Measurements from ENCODE around the gene C17orf100. TPM values are rescaled to one million over a fixed set of nuclear protein-coding genes. Genes with fewer than 3 reads are reported as not detected.

The C17orf100 gene
- total and polyA plus RNA-seq, 2 of the 13 experiments (the other 11 are each of a cell fraction or from before 2014, with no cell fraction given), result 3.6 to 8.7 TPM

- peak; percentile 64; the same call in 1 of the 2 replicates for TF ChIP-seq THAP11 (CRISPR knock-in tag; IDR thresholded peaks at IDR 0.05)
- peak; percentile 63; the same call in 1 of the 2 replicates for TF ChIP-seq ZNF138 (CRISPR knock-in tag; IDR thresholded peaks at IDR 0.05; ENCODE audit: low read depth)
- no peak for TF ChIP-seq SIN3B (IDR thresholded peaks at IDR 0.05; ENCODE audit: low read length)
- no peak for TF ChIP-seq ZNF720 (CRISPR knock-in tag; IDR thresholded peaks at IDR 0.05)
- peak; percentile 72 for TF ChIP-seq CEBPG (CRISPR knock-in tag; IDR thresholded peaks at IDR 0.05)
- TF ChIP-seq ZBTB8A (CRISPR knock-in tag; IDR thresholded peaks at IDR 0.05; ENCODE audit: borderline replicate concordance, low read depth), result 0 out of 2 replicates have a peak, but pooled peaks have one; percentile 39
- no peak for TF ChIP-seq ZNF589 (CRISPR knock-in tag; conservative IDR thresholded peaks at IDR 0.05)
- TF ChIP-seq ZSCAN31 (CRISPR knock-in tag; IDR thresholded peaks at IDR 0.05; ENCODE audit: low read depth), result peak; percentile 69; the same call in 1 of the 2 replicates
- 0 out of 2 replicates have a peak, but pooled peaks have one; percentile 19 for TF ChIP-seq ZXDC (CRISPR knock-in tag; IDR thresholded peaks at IDR 0.05)
- TF ChIP-seq ZNF510 (CRISPR knock-in tag; IDR thresholded peaks at IDR 0.05; ENCODE audit: low read depth), result no peak
- TF ChIP-seq SMARCE1 (IDR thresholded peaks at IDR 0.05; ENCODE audit: borderline replicate concordance), result no peak
- peak; percentile 89 for TF ChIP-seq ZNF124 (CRISPR knock-in tag; IDR thresholded peaks at IDR 0.05)
- 0 out of 2 replicates have a peak, but pooled peaks have one; percentile 60 for TF ChIP-seq ARNT2 (CRISPR knock-in tag; IDR thresholded peaks at IDR 0.05; ENCODE audit: low read depth)
- TF ChIP-seq RCOR2 (CRISPR knock-in tag; IDR thresholded peaks at IDR 0.05), result peak; percentile 90
- peak; percentile 69; the same call in 1 of the 2 replicates for TF ChIP-seq TOPORS (CRISPR knock-in tag; IDR thresholded peaks at IDR 0.05)
- TF ChIP-seq LRRFIP1 (CRISPR knock-in tag; conservative IDR thresholded peaks at IDR 0.05), result no peak
- peak; percentile 55 for TF ChIP-seq ZNF350 (CRISPR knock-in tag; IDR thresholded peaks at IDR 0.05; ENCODE audit: borderline replicate concordance, low read depth)
- TF ChIP-seq DDIT3 (CRISPR knock-in tag; IDR thresholded peaks at IDR 0.05), result no peak
- no peak for TF ChIP-seq NFATC3 (CRISPR knock-in tag; IDR thresholded peaks at IDR 0.05)
- TF ChIP-seq ISL2 (CRISPR knock-in tag; IDR thresholded peaks at IDR 0.05), result peak; percentile 97
- TF ChIP-seq ZZZ3 (CRISPR knock-in tag; IDR thresholded peaks at IDR 0.05; ENCODE audit: borderline replicate concordance), result peak; percentile 88; the same call in 1 of the 2 replicates
- TF ChIP-seq ZNF335 (CRISPR knock-in tag; IDR thresholded peaks at IDR 0.05), result peak; percentile 70
- peak; percentile 80 for TF ChIP-seq BORCS8-MEF2B (CRISPR knock-in tag; IDR thresholded peaks at IDR 0.05)
- TF ChIP-seq E2F2 (CRISPR knock-in tag; IDR thresholded peaks at IDR 0.05; ENCODE audit: borderline replicate concordance), result no peak
Measured at GRCh38 chr17:6699997-6700947, 48.7 kb downstream of the C17orf100 start (continued).
